Measurements from ENCODE around the gene GPR82. TPM values are rescaled to one million over a fixed set of nuclear protein-coding genes. Genes with fewer than 3 reads are reported as not detected.
A peak's percentile ranks its signal among the peaks of the same experiment; 100 is the strongest.

Gene GPR82
- total RNA-seq, 1 experiment from 2014 or later: not detected

GRCh38 chrX:41732260-41732659 lies 8.3 kb downstream of the GPR82 start:
- POLR2A ChIA-PET (ENCODE audit: unreplicated experiment): no interaction called here
- BruUV-seq (replicated peaks): no TSS peak
- Histone ChIP-seq H3K4me1 (replicated peaks; ENCODE audit: insufficient read depth) (no peaks in the 10 kb centered on the region), H3K27me3 (ENCODE audit: insufficient read depth, low read depth) (no peaks in the 10 kb centered on the region), H2AFZ (no peak overlapping the region), H3K36me3 (ENCODE audit: low read depth) (no peaks in the 10 kb centered on the region), H4K20me1 (ENCODE audit: insufficient read depth) (no peaks in the 10 kb centered on the region), H3K9me2 (ENCODE audit: insufficient read depth) (no peaks in the 10 kb centered on the region), H3K4me3 (no peak overlapping the region), H3K79me2 (ENCODE audit: low read depth) (no peaks in the 10 kb centered on the region), H3F3A (ENCODE audit: insufficient read depth, low read depth) (no peaks in the 10 kb centered on the region), H3K9me3 (ENCODE audit: insufficient read depth, low read depth) (no peaks in the 10 kb centered on the region), H3K27ac (no peak overlapping the region), H3K4me2 (no peak overlapping the region)
- CTCF ChIA-PET: no interaction called here
- no peak for DNase-seq
- TF ChIP-seq CTCF (conservative IDR thresholded peaks at IDR 0.05): no peak
- no peak for TF ChIP-seq EZH2 (IDR thresholded peaks at IDR 0.05; ENCODE audit: low read depth)
- intact Hi-C loops (cut with micrococcal nuclease; ENCODE audit: unreplicated experiment): no loop called here

- no peak overlapping the region for H2AFZ ChIP-seq
- no peaks in the 10 kb centered on the region for H3K9me3 ChIP-seq (ENCODE audit: insufficient read depth, low read depth)
- H3K27me3 ChIP-seq (ENCODE audit: insufficient read depth, low read depth): no peaks in the 10 kb centered on the region
- H3K4me1 ChIP-seq (replicated peaks; ENCODE audit: insufficient read depth): no peaks in the 10 kb centered on the region
- no peaks in the 10 kb centered on the region for H3F3A ChIP-seq (ENCODE audit: insufficient read depth, low read depth)
- no peaks in the 10 kb centered on the region for H3K9me2 ChIP-seq (ENCODE audit: insufficient read depth)
- H3K79me2 ChIP-seq (ENCODE audit: low read depth): no peaks in the 10 kb centered on the region
- H3K27ac ChIP-seq: no peak overlapping the region
- DNase-seq: no peak
- BruUV-seq (replicated peaks): no TSS peak
- no peak for TF ChIP-seq EZH2 (IDR thresholded peaks at IDR 0.05; ENCODE audit: low read depth)
- no peak for TF ChIP-seq CTCF (conservative IDR thresholded peaks at IDR 0.05)
- no peak overlapping the region for H3K4me3 ChIP-seq
- H3K36me3 ChIP-seq (ENCODE audit: low read depth): no peaks in the 10 kb centered on the region
- H4K20me1 ChIP-seq (ENCODE audit: insufficient read depth): no peaks in the 10 kb centered on the region
- intact Hi-C loops (cut with micrococcal nuclease; ENCODE audit: unreplicated experiment): no loop called here
- POLR2A ChIA-PET (ENCODE audit: unreplicated experiment): no interaction called here
- CTCF ChIA-PET: no interaction called here
- no peak overlapping the region for H3K4me2 ChIP-seq
Measured at GRCh38 chrX:41733939-41734338, 10.0 kb downstream of the GPR82 start.

- H3K4me2 ChIP-seq: no peak overlapping the region
- no peaks in the 10 kb centered on the region for H3K9me3 ChIP-seq (ENCODE audit: insufficient read depth, low read depth)
- intact Hi-C loops (cut with micrococcal nuclease; ENCODE audit: unreplicated experiment): no loop called here
- H3K79me2 ChIP-seq (ENCODE audit: low read depth): no peaks in the 10 kb centered on the region
- no peaks in the 10 kb centered on the region for H3K4me1 ChIP-seq (replicated peaks; ENCODE audit: insufficient read depth)
- no peaks in the 10 kb centered on the region for H4K20me1 ChIP-seq (ENCODE audit: insufficient read depth)
- no peaks in the 10 kb centered on the region for H3K36me3 ChIP-seq (ENCODE audit: low read depth)
- no peaks in the 10 kb centered on the region for H3K9me2 ChIP-seq (ENCODE audit: insufficient read depth)
- ChIA-PET POLR2A (ENCODE audit: unreplicated experiment) (no interaction called here), CTCF (no interaction called here)
- H3F3A ChIP-seq (ENCODE audit: insufficient read depth, low read depth): no peaks in the 10 kb centered on the region
- no peak overlapping the region for H3K4me3 ChIP-seq
- H2AFZ ChIP-seq: no peak overlapping the region
- peak in 1 of 2 experiments; percentile 0 for DNase-seq
- TF ChIP-seq EZH2 (IDR thresholded peaks at IDR 0.05; ENCODE audit: low read depth): no peak
- no peak; the same call in 1 of the 2 replicates for TF ChIP-seq CTCF (conservative IDR thresholded peaks at IDR 0.05)
- no peak overlapping the region for H3K27ac ChIP-seq
- H3K27me3 ChIP-seq (ENCODE audit: insufficient read depth, low read depth): no peaks in the 10 kb centered on the region
- no TSS peak for BruUV-seq (replicated peaks)
Measured at GRCh38 chrX:41734530-41734929, 10.5 kb downstream of the GPR82 start.

Measured in PC-9 (cell line).